HepG2 (cell line): ENCODE measurements around the gene CCNYL1. TPM values are rescaled to one million over a fixed set of nuclear protein-coding genes. Genes with fewer than 3 reads are reported as not detected.

Source experiments
- ARID3A ChIP-seq: IDR thresholded peaks from 2 replicates; pipeline ENCODE4 v1.6.1; 2012; ENCODE audit warnings: low read depth, low read length, improper control_type of control experiment
- ARID5B ChIP-seq: IDR thresholded peaks from 2 replicates; pipeline ENCODE4 v1.4.0; 2020; ENCODE audit warnings: mild to moderate bottlenecking, missing genetic modification reagents
- ATF5 ChIP-seq: sonication (generic); formaldehyde crosslinking; IDR thresholded peaks from 2 replicates; pipeline ENCODE4 v1.4.0; 2020; ENCODE audit warnings: mild to moderate bottlenecking, low read depth, missing genetic modification reagents
- NR0B2 ChIP-seq: sonication (generic); formaldehyde crosslinking; IDR thresholded peaks from 2 replicates; pipeline ENCODE4 v1.4.0; 2020; ENCODE audit warnings: mild to moderate bottlenecking, missing genetic modification reagents
- RFX1 ChIP-seq: fragments of 450-650 bp; IDR thresholded peaks from 2 replicates; pipeline ENCODE4 v1.6.1; 2017
- TFDP2 ChIP-seq: sonication (generic); formaldehyde crosslinking; IDR thresholded peaks from 2 replicates; pipeline ENCODE4 v1.4.0; 2020; ENCODE audit warnings: missing genetic modification reagents
- ZBTB40 ChIP-seq, 2 experiments: fragments of 450-650 bp in 1 of 2; sonication (generic) in 1 of 2; formaldehyde crosslinking in 1 of 2; IDR thresholded peaks; 2 replicates each; pipeline versions ENCODE4 v1.6.1 to v1.8.0; 2016 to 2022; ENCODE audit warnings: antibody characterized with exemption in 1 of 2, mild to moderate bottlenecking in 1 of 2, missing genetic modification reagents in 1 of 2
- ZNF629 ChIP-seq: sonication (generic); formaldehyde crosslinking; conservative IDR thresholded peaks from 2 replicates; pipeline ENCODE4 v1.5.0; 2020; ENCODE audit warnings: missing genetic modification reagents
- polyA plus RNA-seq, 8 experiments: library from polyadenylated mRNA; depleted of rRNA in 3 of 8; stranded (reverse) in 7 of 8; unstranded in 1 of 8; fragments of >200 nt; fragmentation: Illumina TruSeq in 4 of 8; extraction: Trizol in 4 of 8; gene quantifications; 2 replicates each; pipeline versions ENCODE4 v1.2.1 to v1.2.3, GENCODE V29; 2011 to 2016; ENCODE audit warnings: low read depth in 4 of 8, missing spikeins in 1 of 8, mixed read lengths in 1 of 8; ENCODE audit not compliant: insufficient read depth in 1 of 8
- total RNA-seq, 5 experiments: library from RNA; depleted of rRNA; stranded (reverse); fragments of >200 nt; fragmentation: Illumina TruSeq; extraction: Trizol; gene quantifications; 2 replicates each; pipeline ENCODE4 v1.2.3, GENCODE V29; 2016; ENCODE audit warnings: low read depth in 1 of 5

Gene CCNYL1
- total and polyA plus RNA-seq, 2 of the 13 experiments (the other 11 are each of a cell fraction or from before 2014, with no cell fraction given), result 12.5 to 16.2 TPM

- TF ChIP-seq ARID5B (peak; percentile 92), RFX1 (no peak), NR0B2 (CRISPR knock-in tag) (no peak), ATF5 (CRISPR knock-in tag) (no peak), TFDP2 (CRISPR knock-in tag) (no peak; the same call in 1 of the 2 replicates), ZBTB40 (IDR thresholded peaks at IDR 0.05) (no peak), ZBTB40 (CRISPR knock-in tag; IDR thresholded peaks at IDR 0.05) (no peak), ZNF629 (CRISPR knock-in tag) (0 out of 2 replicates have a peak, but pooled peaks have one; percentile 15), ARID3A (peak; percentile 91)
These were observed 23.4 kb downstream of the CCNYL1 start (continued) for GRCh38 chr2:207734636-207735512.
